ENCODE results near the gene NCOA1.
A peak's percentile ranks its signal among the peaks of the same experiment; 100 is the strongest.

NCOA1 gene

DNA sequence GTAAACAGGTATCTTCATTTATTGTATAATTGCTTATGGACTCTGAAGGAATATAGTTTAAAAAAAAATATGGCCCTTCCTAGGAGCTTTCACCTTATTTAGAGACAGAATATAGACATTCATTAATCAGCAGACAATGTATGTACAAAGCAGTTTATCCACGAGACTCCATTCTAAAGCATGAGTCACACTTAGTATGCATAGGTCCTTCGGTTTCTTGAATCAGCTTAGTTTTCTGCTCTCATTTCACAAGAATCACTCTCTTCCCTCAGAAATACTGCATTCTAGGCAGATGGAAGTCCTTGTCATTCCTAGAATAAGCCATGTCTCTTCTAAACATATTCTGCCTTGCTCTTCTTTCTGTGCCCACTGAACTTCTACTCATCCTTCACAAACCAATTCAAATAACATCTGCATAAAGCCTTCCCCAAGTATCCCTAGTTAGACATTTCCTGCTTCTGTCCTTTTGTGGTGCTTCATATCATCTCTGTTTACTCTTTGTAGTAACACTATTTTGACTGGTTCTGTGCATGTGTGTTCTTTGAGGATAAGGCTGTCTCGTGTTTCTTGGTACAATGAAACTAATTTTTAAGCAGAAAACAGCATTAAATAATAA is 217.6 kb downstream of the NCOA1 start:
- H3K27me3 ChIP-seq (ENCODE audit: insufficient read depth, low read length), result no peaks in the 10 kb centered on the region
- H2AK5ac ChIP-seq (ENCODE audit: low read length), result no peak overlapping the region
- H2AFZ ChIP-seq (ENCODE audit: insufficient read depth, low read length, poor library complexity), result no peak overlapping the region
- no peaks in the 10 kb centered on the region for H3K79me1 ChIP-seq (ENCODE audit: low read length)
- H3K23ac ChIP-seq (ENCODE audit: low read length), result no peak overlapping the region
- H3K9ac ChIP-seq (ENCODE audit: low read length), result no peak overlapping the region
- no peak overlapping the region for H2BK5ac ChIP-seq (ENCODE audit: low read depth, low read length, poor library complexity)
- H3K18ac ChIP-seq (ENCODE audit: low read length), result no peak overlapping the region
- H3K79me2 ChIP-seq (ENCODE audit: control insufficient read depth, insufficient read depth, low read length, poor library complexity), result no peaks in the 10 kb centered on the region
- no peak overlapping the region for H4K91ac ChIP-seq (ENCODE audit: low read depth, low read length)
- H3K27ac ChIP-seq (ENCODE audit: low read depth, low read length), result no peak overlapping the region
- no peak overlapping the region for H3K4ac ChIP-seq (ENCODE audit: low read depth, low read length)
- H3K14ac ChIP-seq (ENCODE audit: low read length), result no peak overlapping the region
- H4K8ac ChIP-seq (ENCODE audit: low read depth, low read length), result no peak overlapping the region
- peak in 1 of 2 donors; percentile 31 for DNase-seq
- no peak overlapping the region for H3K4me3 ChIP-seq (ENCODE audit: low read depth, low read length)
- H3K9me3 ChIP-seq (ENCODE audit: insufficient read depth, low read depth, low read length), result peaks cover 1% of the 10 kb centered on the region
- WGBS (ENCODE audit: extremely low coverage, insufficient coverage, insufficient read length), result no CpG with 5 or more reads among the region's 3 CpGs
- no peaks in the 10 kb centered on the region for H3K4me1 ChIP-seq (ENCODE audit: control insufficient read depth in 1 of 2, insufficient read depth in 2 of 2, low read length in 2 of 2)
- no peak overlapping the region for H2BK120ac ChIP-seq (ENCODE audit: insufficient read depth, low read length, poor library complexity)
- no peak overlapping the region for H3K4me2 ChIP-seq (ENCODE audit: low read length)
- H3K36me3 ChIP-seq (ENCODE audit: control insufficient read depth in 1 of 2, insufficient read depth in 2 of 2, low read length in 2 of 2), result peaks cover 0 to 2% of the 10 kb centered on the region in 2 experiments
- no peak overlapping the region for H4K12ac ChIP-seq (ENCODE audit: low read depth, low read length)
- no peak overlapping the region for H2BK12ac ChIP-seq (ENCODE audit: low read length)

DNA sequence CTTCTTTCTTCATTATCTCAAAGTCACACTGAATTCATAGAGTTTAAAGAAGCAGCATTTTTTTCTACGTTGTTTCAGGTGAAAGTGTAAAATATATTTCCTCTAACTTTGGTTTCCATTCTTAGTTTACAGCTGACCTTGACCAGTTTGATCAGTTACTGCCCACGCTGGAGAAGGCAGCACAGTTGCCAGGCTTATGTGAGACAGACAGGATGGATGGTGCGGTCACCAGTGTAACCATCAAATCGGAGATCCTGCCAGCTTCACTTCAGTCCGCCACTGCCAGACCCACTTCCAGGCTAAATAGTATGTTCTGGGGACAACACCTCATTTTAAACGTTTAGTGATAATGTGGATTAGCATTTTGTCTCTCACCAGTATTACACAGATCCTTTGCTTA is 219.8 kb downstream of the NCOA1 start:
- H3K4me3 ChIP-seq (ENCODE audit: low read depth, low read length), result no peak overlapping the region
- no peak overlapping the region for H4K8ac ChIP-seq (ENCODE audit: low read depth, low read length)
- H3K27ac ChIP-seq (ENCODE audit: low read depth, low read length), result no peak overlapping the region
- H3K4me1 ChIP-seq (ENCODE audit: control insufficient read depth in 1 of 2, insufficient read depth in 2 of 2, low read length in 2 of 2), result no peaks in the 10 kb centered on the region
- no peak overlapping the region for H2BK120ac ChIP-seq (ENCODE audit: insufficient read depth, low read length, poor library complexity)
- H2BK5ac ChIP-seq (ENCODE audit: low read depth, low read length, poor library complexity), result no peak overlapping the region
- no peak overlapping the region for H3K23ac ChIP-seq (ENCODE audit: low read length)
- no peak overlapping the region for H3K4me2 ChIP-seq (ENCODE audit: low read length)
- no peak overlapping the region for H4K12ac ChIP-seq (ENCODE audit: low read depth, low read length)
- H3K18ac ChIP-seq (ENCODE audit: low read length), result no peak overlapping the region
- peaks cover 0 to 2% of the 10 kb centered on the region in 2 experiments for H3K36me3 ChIP-seq (ENCODE audit: control insufficient read depth in 1 of 2, insufficient read depth in 2 of 2, low read length in 2 of 2)
- peaks cover 1% of the 10 kb centered on the region for H3K9me3 ChIP-seq (ENCODE audit: insufficient read depth, low read depth, low read length)
- H3K9ac ChIP-seq (ENCODE audit: low read length), result no peak overlapping the region
- H4K91ac ChIP-seq (ENCODE audit: low read depth, low read length), result no peak overlapping the region
- H2BK12ac ChIP-seq (ENCODE audit: low read length), result no peak overlapping the region
- H2AFZ ChIP-seq (ENCODE audit: insufficient read depth, low read length, poor library complexity), result no peak overlapping the region
- no peak overlapping the region for H3K14ac ChIP-seq (ENCODE audit: low read length)
- H3K79me1 ChIP-seq (ENCODE audit: low read length), result no peaks in the 10 kb centered on the region
- no peak overlapping the region for H3K4ac ChIP-seq (ENCODE audit: low read depth, low read length)
- no CpG with 5 or more reads among the region's 6 CpGs for WGBS (ENCODE audit: extremely low coverage, insufficient coverage, insufficient read length)
- H3K27me3 ChIP-seq (ENCODE audit: insufficient read depth, low read length), result no peaks in the 10 kb centered on the region
- DNase-seq, result no peak
- no peak overlapping the region for H2AK5ac ChIP-seq (ENCODE audit: low read length)
- H3K79me2 ChIP-seq (ENCODE audit: control insufficient read depth, insufficient read depth, low read length, poor library complexity), result no peaks in the 10 kb centered on the region

DNA sequence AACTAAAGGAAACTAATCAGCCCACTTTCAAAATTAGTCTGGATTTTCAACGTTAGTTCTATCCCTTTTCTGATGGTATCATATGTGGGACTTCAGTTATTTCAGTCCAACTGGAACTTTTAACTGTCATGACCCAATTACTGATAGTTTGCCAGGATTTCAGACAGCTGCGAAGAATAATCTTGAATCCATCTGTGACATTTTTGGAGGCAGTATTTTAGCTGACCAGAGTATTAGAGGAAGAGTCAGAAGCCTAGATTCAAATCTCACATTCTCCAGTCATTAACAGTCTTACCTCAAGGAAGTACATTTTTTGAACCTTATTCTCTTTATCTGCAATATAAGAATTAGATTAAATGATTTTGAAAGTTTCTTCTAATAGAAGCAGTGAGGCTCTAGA is 220.8 kb downstream of the NCOA1 start:
- Histone ChIP-seq H2AK5ac (ENCODE audit: low read length) (no peak overlapping the region), H3K14ac (ENCODE audit: low read length) (no peak overlapping the region), H3K4me3 (ENCODE audit: low read depth, low read length) (no peak overlapping the region), H3K27me3 (ENCODE audit: insufficient read depth, low read length) (no peaks in the 10 kb centered on the region), H4K91ac (ENCODE audit: low read depth, low read length) (no peak overlapping the region), H2BK5ac (ENCODE audit: low read depth, low read length, poor library complexity) (no peak overlapping the region), H4K12ac (ENCODE audit: low read depth, low read length) (no peak overlapping the region), H2AFZ (ENCODE audit: insufficient read depth, low read length, poor library complexity) (no peak overlapping the region), H3K36me3 (ENCODE audit: control insufficient read depth in 1 of 2, insufficient read depth in 2 of 2, low read length in 2 of 2) (peaks cover 0 to 2% of the 10 kb centered on the region in 2 experiments), H2BK120ac (ENCODE audit: insufficient read depth, low read length, poor library complexity) (no peak overlapping the region), H3K79me1 (ENCODE audit: low read length) (no peaks in the 10 kb centered on the region), H3K9me3 (ENCODE audit: insufficient read depth, low read depth, low read length) (peaks cover 1% of the 10 kb centered on the region), H3K79me2 (ENCODE audit: control insufficient read depth, insufficient read depth, low read length, poor library complexity) (no peaks in the 10 kb centered on the region), H3K23ac (ENCODE audit: low read length) (no peak overlapping the region), H3K4me1 (ENCODE audit: control insufficient read depth in 1 of 2, insufficient read depth in 2 of 2, low read length in 2 of 2) (no peaks in the 10 kb centered on the region), H3K18ac (ENCODE audit: low read length) (no peak overlapping the region), H3K9ac (ENCODE audit: low read length) (no peak overlapping the region), H3K4me2 (ENCODE audit: low read length) (no peak overlapping the region), H4K8ac (ENCODE audit: low read depth, low read length) (no peak overlapping the region), H3K27ac (ENCODE audit: low read depth, low read length) (no peak overlapping the region), H3K4ac (ENCODE audit: low read depth, low read length) (no peak overlapping the region), H2BK12ac (ENCODE audit: low read length) (no peak overlapping the region)
- DNase-seq, result peak; percentile 27 to 84
- no CpG with 5 or more reads among the region's 2 CpGs for WGBS (ENCODE audit: extremely low coverage, insufficient coverage, insufficient read length)

DNA sequence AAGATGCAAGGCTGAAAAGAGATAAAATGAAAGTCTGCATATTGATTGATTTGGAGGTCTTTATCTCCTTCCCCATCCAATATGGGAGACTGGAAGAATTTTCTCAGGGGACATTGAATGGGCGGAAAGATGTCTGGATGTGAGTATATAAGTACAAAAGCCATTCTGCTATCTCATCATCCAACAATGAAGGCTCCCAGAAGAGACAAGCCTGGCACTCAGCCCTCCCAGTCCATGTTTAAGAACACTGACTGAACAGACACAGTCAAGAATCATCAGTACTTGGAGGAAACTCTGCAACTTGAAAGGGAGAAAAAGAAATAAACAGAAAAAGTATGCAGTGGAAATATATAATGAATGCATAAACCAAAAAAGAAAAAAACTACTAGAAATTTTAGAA is 221.2 kb downstream of the NCOA1 start:
- H3K4me1 ChIP-seq (ENCODE audit: control insufficient read depth in 1 of 2, insufficient read depth in 2 of 2, low read length in 2 of 2), result no peaks in the 10 kb centered on the region

More for the DNA sequence above, 221.2 kb downstream of the NCOA1 start:
- Histone ChIP-seq H3K14ac (ENCODE audit: low read length) (no peak overlapping the region), H3K36me3 (ENCODE audit: control insufficient read depth in 1 of 2, insufficient read depth in 2 of 2, low read length in 2 of 2) (peaks cover 0 to 2% of the 10 kb centered on the region in 2 experiments), H2AFZ (ENCODE audit: insufficient read depth, low read length, poor library complexity) (no peak overlapping the region), H3K4ac (ENCODE audit: low read depth, low read length) (no peak overlapping the region), H3K23ac (ENCODE audit: low read length) (no peak overlapping the region), H3K79me1 (ENCODE audit: low read length) (no peaks in the 10 kb centered on the region), H3K27ac (ENCODE audit: low read depth, low read length) (no peak overlapping the region), H3K18ac (ENCODE audit: low read length) (no peak overlapping the region), H2BK12ac (ENCODE audit: low read length) (no peak overlapping the region), H2AK5ac (ENCODE audit: low read length) (no peak overlapping the region), H2BK5ac (ENCODE audit: low read depth, low read length, poor library complexity) (no peak overlapping the region), H3K4me2 (ENCODE audit: low read length) (no peak overlapping the region), H3K4me3 (ENCODE audit: low read depth, low read length) (no peak overlapping the region), H3K79me2 (ENCODE audit: control insufficient read depth, insufficient read depth, low read length, poor library complexity) (no peaks in the 10 kb centered on the region), H4K8ac (ENCODE audit: low read depth, low read length) (no peak overlapping the region), H3K9ac (ENCODE audit: low read length) (no peak overlapping the region), H4K91ac (ENCODE audit: low read depth, low read length) (no peak overlapping the region), H2BK120ac (ENCODE audit: insufficient read depth, low read length, poor library complexity) (no peak overlapping the region), H4K12ac (ENCODE audit: low read depth, low read length) (no peak overlapping the region), H3K9me3 (ENCODE audit: insufficient read depth, low read depth, low read length) (peaks cover 1% of the 10 kb centered on the region), H3K27me3 (ENCODE audit: insufficient read depth, low read length) (no peaks in the 10 kb centered on the region)
- no CpG with 5 or more reads among the region's 1 CpG for WGBS (ENCODE audit: extremely low coverage, insufficient coverage, insufficient read length)
- DNase-seq, result no peak
